Astrocyte (in vitro differentiated cells and primary cell): ENCODE results near the gene ZNF214.

Experiments used
- EZH2 ChIP-seq: IDR thresholded peaks from 2 replicates; pipeline ENCODE4 v1.6.1; 2012; ENCODE audit warnings: mild to moderate bottlenecking, low read length, inconsistent platforms; ENCODE audit not compliant: insufficient read depth
- TF ChIP-seq, protein P1 (sequence below): IDR thresholded peaks from 2 replicates; pipeline ENCODE4 v1.5.1; 2011; ENCODE audit warnings: low read depth, mild to moderate bottlenecking, inconsistent platforms, low read length, moderate library complexity; ENCODE audit not compliant: insufficient read depth

DNA sequence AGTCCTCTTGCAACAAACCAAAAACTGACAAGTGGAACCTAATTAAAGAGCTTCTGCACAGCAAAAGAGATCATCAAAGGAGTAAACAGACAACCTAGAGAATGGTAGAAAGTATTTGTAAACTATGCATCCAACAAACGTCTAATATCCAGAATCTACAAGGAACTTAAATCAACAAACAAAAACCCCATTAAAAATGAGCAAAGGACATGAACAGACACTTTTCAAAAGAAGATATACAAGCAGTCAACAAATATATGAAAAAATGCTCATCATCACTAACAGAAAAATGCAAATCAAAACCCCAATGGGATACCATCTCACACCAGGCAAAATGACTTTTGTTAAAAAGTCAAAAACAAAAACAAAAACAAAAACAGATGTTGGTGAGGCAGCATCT lies 33.7 kb downstream of the ZNF214 start:
- TF ChIP-seq, protein P1, sequence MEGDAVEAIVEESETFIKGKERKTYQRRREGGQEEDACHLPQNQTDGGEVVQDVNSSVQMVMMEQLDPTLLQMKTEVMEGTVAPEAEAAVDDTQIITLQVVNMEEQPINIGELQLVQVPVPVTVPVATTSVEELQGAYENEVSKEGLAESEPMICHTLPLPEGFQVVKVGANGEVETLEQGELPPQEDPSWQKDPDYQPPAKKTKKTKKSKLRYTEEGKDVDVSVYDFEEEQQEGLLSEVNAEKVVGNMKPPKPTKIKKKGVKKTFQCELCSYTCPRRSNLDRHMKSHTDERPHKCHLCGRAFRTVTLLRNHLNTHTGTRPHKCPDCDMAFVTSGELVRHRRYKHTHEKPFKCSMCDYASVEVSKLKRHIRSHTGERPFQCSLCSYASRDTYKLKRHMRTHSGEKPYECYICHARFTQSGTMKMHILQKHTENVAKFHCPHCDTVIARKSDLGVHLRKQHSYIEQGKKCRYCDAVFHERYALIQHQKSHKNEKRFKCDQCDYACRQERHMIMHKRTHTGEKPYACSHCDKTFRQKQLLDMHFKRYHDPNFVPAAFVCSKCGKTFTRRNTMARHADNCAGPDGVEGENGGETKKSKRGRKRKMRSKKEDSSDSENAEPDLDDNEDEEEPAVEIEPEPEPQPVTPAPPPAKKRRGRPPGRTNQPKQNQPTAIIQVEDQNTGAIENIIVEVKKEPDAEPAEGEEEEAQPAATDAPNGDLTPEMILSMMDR, result no peak
- TF ChIP-seq EZH2, result no peak
